Coronary artery (tissue), 2 donors: Measurements from ENCODE around the gene FHAD1.
"Not testable (repeated sequence)": the region's sequence is repeated elsewhere in the genome, so short reads cannot be mapped to it uniquely, and the experiment has no call there.

ENCODE experiments used
- DNase-seq: peaks from one replicate; pipeline ENCODE4 v3.0.0-alpha.2; 2017; ENCODE audit warnings: low spot score
- H3K27ac ChIP-seq, 2 donors: fragments of 200-600 bp; sonication (generic); one replicate each; pipeline ENCODE4 v1.5.1; 2016 to 2019
- H3K4me3 ChIP-seq: fragments of 200-600 bp; sonication (generic); 2 replicates; pipeline ENCODE4 v1.5.1; 2016; ENCODE audit warnings: mild to moderate bottlenecking, moderate library complexity
- CTCF ChIP-seq: fragments of 200-600 bp; sonication (generic); IDR thresholded peaks from one replicate; pipeline ENCODE4 v1.5.1; 2019; ENCODE audit warnings: antibody characterized with exemption

The FHAD1 gene

DNA sequence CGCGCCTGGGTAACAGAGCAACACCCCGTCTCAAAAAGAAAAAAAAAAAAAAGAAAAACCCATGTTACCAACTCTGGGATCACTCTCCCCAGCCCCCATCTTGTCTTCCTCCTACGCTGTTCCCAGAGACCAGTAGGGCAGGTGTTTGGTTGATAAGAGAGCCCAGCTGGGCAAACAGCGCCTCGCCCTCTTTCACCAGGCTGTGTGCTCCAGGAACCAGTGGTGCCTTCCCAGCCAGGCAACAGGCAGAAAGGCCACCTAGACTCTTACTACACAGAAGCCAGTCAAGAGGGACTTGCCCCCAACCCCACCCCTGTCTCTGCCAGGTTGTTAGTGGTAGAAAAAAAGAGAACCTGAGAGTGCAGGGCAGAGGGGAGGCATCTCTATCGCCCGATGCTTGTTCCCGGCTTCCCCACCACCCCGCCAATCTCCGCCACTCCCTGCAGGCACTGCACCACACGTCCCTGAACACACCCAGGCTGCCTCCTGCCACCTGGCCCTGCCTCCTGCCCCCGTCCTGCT is 177.2 kb downstream of the FHAD1 start:
- H3K4me3 ChIP-seq = no peak overlapping the region
- no peak for DNase-seq
- TF ChIP-seq CTCF = no peak
- no peak overlapping the region for H3K27ac ChIP-seq

DNA sequence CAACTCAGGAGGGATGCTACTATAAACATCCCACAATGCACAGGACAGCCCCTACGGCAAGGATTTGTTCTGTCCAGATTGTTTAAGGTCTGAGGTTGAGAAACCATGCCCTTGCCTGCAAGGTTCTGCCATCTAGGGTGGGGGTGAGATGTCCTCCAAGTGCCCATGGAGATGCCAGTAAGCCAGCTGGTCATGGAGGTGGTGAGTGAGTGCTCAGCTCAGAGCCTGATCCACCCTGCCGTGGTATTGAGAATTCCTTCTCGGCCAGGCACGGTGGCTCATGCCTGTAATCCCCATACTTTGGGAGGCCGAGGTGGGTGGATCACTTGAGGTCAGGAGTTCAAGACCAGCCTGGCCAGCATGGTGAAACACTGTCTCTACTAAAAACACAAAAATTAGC is 178.0 kb downstream of the FHAD1 start:
- DNase-seq = no peak
- H3K4me3 ChIP-seq = no peak overlapping the region
- H3K27ac ChIP-seq = no peak overlapping the region
- no peak for TF ChIP-seq CTCF

- no peak for DNase-seq
- no peak for TF ChIP-seq CTCF
- no peak overlapping the region for H3K4me3 ChIP-seq
- H3K27ac ChIP-seq = no peak overlapping the region
Observed at GRCh38 chr1:15425521-15425920, 178.5 kb downstream of the FHAD1 start.

DNA sequence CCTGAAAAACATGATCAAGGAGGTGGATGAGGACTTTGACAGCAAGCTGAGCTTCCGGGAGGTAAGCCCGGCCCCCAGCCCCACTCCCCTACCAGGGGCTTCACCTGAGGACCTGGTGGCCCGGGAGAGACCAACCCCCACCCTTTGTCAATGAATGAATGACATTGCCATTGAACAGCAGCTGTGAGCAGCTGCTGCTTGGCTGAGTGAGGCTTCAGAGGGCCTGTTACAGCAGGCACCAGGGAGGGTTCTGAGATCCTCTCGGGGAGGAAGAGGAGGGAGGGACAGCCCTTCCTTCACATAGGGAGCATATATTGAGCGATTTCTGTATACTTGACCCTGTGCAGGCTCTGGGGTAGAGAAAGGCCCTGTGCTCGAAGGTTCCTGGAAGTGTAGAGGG is 178.9 kb downstream of the FHAD1 start:
- Histone ChIP-seq H3K4me3 (no peak overlapping the region), H3K27ac (no peak overlapping the region)
- no peak for TF ChIP-seq CTCF
- no peak for DNase-seq

DNA sequence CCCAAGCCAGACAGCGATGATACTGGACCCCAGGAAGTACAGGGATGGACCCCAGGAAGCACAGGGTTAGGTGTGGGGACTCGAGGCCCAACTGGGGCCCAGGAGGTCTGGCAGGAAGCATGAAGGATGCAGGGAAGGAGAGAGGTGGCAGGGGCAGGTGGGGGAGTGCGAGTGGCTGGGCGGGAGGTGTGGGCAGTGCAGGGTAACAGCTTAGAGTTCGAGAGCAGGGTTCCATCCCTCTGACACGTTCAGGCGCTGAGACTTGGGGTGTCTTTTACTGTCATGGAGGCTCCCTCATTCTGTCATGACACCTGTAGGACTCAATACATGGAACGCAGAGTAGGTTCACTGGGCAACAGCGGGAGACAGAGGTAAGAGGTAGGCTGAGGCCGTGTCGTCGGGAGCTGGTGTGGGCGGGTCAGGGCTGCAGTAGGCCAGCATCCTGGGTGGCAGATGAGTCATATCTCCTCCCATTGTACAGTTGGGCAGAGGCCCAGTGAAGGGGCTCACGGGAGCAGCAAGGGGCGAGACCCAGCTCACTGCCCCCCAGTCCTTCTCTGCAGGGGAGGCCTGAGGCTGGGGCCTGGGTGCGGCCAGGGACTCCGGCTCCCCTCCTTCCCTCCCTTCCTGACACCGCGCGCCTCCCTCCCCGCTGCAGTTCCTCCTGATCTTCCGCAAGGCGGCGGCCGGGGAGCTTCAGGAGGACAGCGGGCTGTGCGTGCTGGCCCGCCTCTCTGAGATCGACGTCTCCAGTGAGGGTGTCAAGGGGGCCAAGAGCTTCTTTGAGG is 179.7 kb downstream of the FHAD1 start:
- no peak for DNase-seq
- Histone ChIP-seq H3K4me3 (no peak overlapping the region), H3K27ac (no peak overlapping the region)
- no peak for TF ChIP-seq CTCF

DNA sequence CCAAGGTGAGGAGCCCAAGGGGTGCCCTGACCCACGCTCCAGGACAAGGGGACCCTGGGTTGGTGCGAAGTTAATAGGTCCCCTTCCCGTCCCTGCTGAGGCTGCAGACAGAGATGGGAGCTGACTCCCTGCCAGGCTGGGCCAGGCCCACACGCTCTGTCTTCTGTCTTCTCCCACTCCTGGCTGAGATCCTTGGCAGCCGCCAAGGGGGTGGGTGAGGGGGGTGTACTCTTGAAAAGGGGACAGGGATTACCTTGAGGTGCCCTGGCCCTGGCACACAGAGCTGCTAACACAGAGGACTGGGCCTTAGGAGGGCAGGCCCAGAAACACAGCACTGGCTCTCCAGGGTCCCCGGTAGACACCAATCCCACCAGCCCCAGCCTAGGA is 180.2 kb downstream of the FHAD1 start:
- no peak for DNase-seq
- Histone ChIP-seq H3K27ac (no peak overlapping the region), H3K4me3 (no peak overlapping the region)
- TF ChIP-seq CTCF = no peak

DNA sequence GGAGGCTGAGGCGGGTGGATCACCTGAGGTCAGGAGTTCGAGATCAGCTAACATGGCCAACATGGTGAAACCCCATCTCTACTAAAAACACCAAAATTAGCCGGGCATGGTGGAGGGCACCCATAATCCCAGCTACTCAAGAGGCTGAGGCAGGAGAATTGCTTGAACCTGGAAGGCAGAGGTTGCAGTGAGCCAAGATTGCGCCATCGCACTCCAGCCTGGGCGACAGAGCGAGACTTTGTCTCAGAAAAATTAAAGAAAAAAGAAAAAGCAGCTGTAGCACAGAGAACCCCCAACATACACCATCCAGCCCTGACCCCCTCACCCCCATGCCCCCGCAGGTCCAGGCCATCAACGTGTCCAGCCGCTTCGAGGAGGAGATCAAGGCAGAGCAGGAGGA is 181.2 kb downstream of the FHAD1 start:
- not testable (repeated sequence) for H3K27ac ChIP-seq, DNase-seq, H3K4me3 ChIP-seq
